ENCODE measurements around the gene ZC3H7B. TPM values are rescaled to one million over a fixed set of nuclear protein-coding genes. Genes with fewer than 3 reads are reported as not detected.

Gene ZC3H7B
- total and polyA plus RNA-seq, 2 experiments from 2014 or later, result 5.7 to 61.5 TPM

GRCh38 chr22:41310336-41310735, 9.0 kb downstream of the ZC3H7B start:
- Histone ChIP-seq H3K9me2 (ENCODE audit: insufficient read depth) (no peaks in the 10 kb centered on the region), H3K4me3 (no peak overlapping the region), H3K4me2 (no peak overlapping the region), H3K27ac (ENCODE audit: low read depth) (no peak overlapping the region), H3K4me1 (ENCODE audit: insufficient read depth) (peaks cover 8% of the 10 kb centered on the region; the same call in 1 of the 2 replicates), H3K27me3 (ENCODE audit: insufficient read depth) (no peaks in the 10 kb centered on the region), H4K20me1 (replicated peaks; ENCODE audit: insufficient read depth) (peaks cover 27% of the 10 kb centered on the region), H3F3A (replicated peaks; ENCODE audit: low read depth) (no peaks in the 10 kb centered on the region), H3K79me2 (replicated peaks; ENCODE audit: insufficient read depth) (peaks cover 93% of the 10 kb centered on the region), H2AFZ (no peak overlapping the region), H3K36me3 (ENCODE audit: insufficient read depth) (no peaks in the 10 kb centered on the region)
- TF ChIP-seq ZNF331 (CRISPR knock-in tag; IDR thresholded peaks at IDR 0.05; ENCODE audit: low read depth) (no peak), POLR2AphosphoS5 (IDR thresholded peaks at IDR 0.05; ENCODE audit: low read depth) (no peak), EZH2 (IDR thresholded peaks at IDR 0.05; ENCODE audit: low read depth, unreplicated experiment) (no peak), ZNF462 (CRISPR knock-in tag; IDR thresholded peaks at IDR 0.05) (no peak), STAT1 (IDR thresholded peaks at IDR 0.05; ENCODE audit: unreplicated experiment) (no peak), CTCF (conservative IDR thresholded peaks at IDR 0.05; ENCODE audit: low read depth in 2 of 2) (no peak), NANOG (IDR thresholded peaks at IDR 0.05; ENCODE audit: borderline replicate concordance) (no peak), ETS1 (IDR thresholded peaks at IDR 0.05) (no peak), CREB1 (CRISPR knock-in tag; IDR thresholded peaks at IDR 0.05; ENCODE audit: low read depth) (no peak), REST (IDR thresholded peaks at IDR 0.05; ENCODE audit: unreplicated experiment) (no peak), EZH2phosphoT487 (IDR thresholded peaks at IDR 0.05; ENCODE audit: unreplicated experiment) (no peak), ZNF114 (CRISPR knock-in tag; IDR thresholded peaks at IDR 0.05) (no peak), JUNB (IDR thresholded peaks at IDR 0.05; ENCODE audit: unreplicated experiment) (no peak)
- Mint-ChIP-seq H3K4me1 (peaks cover 24% of the 10 kb centered on the region), H3K36me3 (ENCODE audit: low read depth) (peaks cover 27% of the 10 kb centered on the region), H3K27me3 (ENCODE audit: insufficient read depth, low read depth, poor library complexity) (peaks cover 3% of the 10 kb centered on the region), H3K9me3 (no peaks in the 10 kb centered on the region), H3K27ac (no peak overlapping the region), H3K4me3 (no peak overlapping the region)
- ATAC-seq (no peak), DNase-seq (ENCODE audit: low spot score) (no peak)
